NCI-H82 (cell line): ENCODE measurements around the gene TMEM243.

ENCODE experiments used
- DNase-seq: peaks from one replicate; lab custom pipeline; 2025; lab: John Stamatoyannopoulos, UW

TMEM243 gene

DNA sequence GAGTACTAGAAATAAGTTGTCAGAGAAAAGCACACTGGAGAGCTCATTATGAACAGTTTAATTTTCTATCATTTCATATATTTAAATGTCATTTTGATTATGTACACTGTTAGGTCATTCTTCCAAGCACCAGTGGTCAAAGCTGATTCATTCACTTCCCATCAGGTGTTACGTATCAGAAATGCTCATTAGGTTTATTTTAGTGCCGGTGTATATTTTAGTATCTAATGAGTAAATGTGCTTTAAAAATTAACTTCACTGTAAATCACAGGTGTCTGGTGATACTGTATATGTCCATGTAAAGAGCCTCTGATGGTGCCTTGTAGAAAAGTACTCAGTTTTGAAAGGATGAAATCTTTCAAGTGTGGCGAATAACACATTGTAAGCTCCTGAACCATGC is 63.7 kb downstream of the TMEM243 start:
- no peak for DNase-seq

DNA sequence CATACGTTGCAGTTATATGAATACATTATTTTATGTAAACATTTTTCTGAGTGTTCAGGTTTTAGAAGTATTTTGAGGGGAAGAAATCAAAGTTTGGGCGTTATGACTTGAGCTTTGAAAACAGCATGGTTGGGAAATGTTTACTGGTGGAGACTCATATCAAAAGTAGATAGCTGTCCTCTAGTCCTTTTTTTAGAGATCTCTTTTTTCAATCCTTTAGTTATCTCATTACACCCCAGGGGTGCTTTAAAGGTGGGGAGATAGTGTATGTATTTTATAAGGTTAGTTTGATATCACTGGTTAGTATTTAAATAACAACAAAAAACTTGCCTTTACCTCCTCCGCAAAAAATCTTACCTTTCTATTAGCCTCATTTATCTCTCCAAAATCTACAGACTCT is 65.0 kb downstream of the TMEM243 start:
- DNase-seq, result no peak

DNA sequence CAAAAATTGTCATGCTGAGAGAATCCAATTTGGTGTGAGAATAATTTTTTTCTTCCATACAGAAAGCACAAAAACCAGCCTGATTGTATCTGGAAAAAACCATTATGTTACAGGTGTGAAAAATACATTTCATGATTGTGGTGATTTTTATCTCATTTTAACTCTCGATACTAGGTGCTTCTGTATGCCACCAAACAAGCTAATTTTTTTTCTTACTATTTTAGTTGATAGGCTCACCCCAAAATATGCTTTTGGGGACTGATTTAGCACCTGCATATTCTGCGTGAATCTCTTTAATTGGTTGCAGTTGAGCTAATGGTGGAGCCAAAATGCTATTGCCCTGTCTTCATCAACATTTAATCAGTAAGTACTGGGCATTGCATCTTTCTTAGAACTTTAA is 65.4 kb downstream of the TMEM243 start:
- no peak for DNase-seq

DNA sequence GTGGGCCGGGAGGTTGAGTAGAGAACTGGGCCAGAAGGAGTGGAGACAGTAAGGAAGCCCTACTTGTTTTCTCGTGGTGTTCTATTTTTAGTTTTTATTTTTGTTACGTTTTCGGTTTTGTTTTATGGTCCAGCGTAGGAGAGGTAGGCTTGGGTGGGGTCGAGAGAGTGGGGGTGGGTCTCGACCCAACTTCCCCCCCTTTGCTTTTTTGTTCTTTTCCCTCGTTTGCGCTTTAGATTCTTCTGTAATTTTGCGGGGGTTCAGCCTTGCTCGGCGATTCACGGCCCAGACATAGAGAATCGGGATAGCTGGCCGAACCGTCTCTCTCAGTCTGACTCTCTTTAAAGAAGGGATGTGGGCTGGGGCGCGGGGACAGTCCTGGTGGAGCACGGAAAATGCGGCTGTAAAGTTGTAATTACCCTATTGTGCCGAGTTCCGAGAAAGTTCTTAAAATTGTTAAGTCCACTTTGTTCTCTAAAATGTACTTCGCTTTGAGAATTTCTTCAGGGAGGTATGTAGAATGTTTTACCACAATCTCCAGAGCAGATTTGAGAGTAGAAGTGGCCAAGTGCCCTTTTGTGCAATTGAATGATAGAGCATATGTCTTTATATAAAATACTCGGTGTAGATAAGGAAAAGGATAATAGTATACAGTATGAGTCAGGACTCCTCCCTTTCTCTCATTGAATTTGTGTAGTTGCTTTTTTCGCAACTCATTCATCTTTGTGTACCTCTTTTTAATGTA is 66.5 kb downstream of the TMEM243 start:
- peak; percentile 42 for DNase-seq

DNA sequence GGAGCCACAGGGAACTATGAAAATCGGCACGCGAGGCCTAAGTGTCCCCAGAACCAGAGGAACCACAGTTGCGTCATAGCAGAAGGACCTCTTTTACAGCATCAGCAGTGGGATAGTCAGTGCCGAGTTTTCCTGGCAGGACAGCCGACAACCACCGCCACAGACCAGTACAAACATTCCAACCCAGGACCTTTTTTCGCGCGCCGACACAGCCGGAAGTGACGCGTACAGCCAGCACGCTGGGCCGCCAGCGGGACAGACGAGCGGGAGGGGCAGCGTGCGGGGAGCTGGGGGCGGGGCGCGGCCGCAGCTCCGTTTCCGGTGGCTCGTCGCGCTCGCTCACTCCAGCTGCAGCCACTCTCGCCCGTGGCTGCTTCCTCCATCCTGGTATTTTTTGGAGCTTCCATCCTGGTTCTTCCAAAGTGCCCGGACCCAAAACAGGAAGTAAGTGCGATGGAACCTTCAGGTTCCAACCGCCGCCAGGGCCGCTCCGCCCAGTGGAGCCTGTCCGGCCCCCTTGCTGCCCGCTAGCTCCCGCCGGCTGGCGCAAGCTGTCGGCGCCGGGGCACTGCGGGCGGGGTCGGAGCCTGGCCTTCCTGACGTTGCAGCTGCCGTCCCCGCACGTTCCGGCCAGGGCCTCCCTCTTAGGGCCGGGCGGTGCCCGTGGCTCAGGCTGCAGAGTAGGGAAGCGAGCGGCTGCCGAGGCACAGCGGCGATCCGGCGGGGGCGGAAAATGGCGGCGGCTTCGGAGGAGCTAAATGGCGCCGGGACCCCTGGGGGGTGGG is 67.2 kb downstream of the TMEM243 start, which contains the start of gene DMTF1:
DMTF1 (plus strand) TSS at position 342 of the 785 bp plus-strand sequence. CDS start 12,489 bp downstream, outside the sequence.
- DNase-seq, result peak; percentile 94

DNA sequence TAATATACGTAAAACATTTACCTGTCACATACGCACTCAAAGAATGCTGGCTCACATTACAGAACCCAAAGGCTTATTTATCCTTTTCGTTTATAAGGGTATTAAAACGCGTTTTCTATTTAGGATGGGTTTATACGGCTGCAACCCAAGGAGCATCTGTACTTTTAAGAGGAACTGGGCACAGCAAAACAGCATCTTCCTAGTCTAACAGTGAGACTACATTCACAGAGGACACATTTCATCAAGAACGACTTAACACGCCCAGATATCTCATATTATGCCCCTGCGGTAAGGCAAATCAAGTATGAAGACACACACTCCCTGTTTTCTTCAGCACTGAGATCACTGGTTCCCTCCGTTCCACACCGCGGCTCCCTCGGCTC is 67.8 kb downstream of the TMEM243 start:
- no peak for DNase-seq

DNA sequence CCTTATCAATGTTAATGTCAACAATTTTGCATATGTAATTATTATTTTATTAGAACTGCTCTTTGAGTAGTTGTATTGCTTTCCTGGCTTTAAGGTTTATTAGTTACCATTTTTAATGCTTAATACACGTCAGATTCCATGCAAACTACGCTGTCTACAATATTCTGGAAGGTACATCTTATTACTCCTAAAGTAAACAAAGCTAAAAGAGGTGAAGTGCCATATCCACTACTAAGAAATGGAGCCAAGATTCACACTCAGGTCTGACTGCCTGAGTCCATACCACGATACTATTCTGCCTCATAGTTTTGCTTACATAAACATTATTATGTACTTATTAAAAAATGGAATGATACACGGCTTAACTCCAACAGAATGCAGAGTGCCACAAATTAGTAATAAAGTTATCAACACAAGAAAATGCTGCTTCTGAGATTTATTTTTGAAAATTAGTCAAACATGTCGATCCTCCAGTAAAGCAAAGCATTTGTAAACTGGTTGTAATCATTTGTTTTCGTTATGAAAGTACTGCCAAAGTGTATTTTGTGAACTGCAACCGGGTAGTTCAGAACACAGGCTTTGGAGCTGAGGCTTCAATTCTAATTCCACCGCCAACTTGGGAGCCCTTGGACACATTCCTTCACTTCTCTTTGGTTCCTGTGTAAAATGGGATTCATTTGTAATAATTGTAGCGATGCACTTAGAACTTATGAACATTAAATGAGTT is 68.4 kb downstream of the TMEM243 start:
- no peak for DNase-seq

DNA sequence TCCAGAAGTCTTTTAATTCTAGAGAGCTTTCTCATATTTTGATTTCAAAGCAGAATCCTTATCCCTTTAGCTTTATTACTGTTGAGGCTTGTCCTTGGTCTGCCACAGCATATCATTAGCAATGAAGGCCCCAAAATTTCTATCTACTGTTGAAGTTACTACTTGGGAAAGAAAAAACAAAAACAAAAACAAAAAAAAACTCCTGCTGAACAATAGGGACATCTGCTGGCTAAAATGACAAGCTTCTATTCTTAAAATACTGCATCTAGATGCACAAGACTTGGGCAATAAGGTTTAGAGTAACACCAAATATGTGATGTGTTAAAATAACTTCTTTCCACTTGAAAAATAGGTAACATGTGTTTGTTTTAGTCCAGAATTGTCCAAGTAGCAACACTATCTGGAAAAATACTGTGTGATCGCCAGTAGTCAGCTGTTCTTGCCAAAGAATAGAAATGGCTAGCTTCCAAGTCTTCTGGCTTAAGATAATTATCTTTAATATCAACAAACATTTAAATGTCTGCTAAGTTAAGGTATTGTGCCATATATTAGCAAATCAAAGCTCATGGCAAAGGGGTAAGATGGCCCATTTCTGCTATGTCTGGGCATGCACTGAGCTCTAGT is 71.1 kb downstream of the TMEM243 start:
- peak; percentile 45 for DNase-seq

DNA sequence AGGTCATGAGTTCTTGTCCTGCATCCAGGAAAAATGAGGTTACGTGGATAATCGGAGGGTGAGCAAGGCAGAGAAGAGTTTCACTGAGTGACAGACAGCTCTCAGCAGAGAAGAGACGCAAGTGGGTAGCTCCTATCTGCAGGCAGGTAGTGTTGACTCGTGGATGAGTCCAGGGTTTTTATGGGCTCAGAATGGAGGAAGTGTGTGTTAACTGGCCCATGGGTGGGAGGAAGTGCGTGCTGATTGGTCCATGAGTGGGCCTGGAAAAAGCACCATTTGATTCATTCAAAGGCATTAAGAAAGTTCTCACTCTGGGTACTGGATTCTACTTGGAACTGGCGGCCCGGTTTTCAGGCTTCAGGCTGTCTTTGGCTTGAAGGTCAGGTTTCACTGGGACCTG is 72.0 kb downstream of the TMEM243 start:
- no peak for DNase-seq

DNA sequence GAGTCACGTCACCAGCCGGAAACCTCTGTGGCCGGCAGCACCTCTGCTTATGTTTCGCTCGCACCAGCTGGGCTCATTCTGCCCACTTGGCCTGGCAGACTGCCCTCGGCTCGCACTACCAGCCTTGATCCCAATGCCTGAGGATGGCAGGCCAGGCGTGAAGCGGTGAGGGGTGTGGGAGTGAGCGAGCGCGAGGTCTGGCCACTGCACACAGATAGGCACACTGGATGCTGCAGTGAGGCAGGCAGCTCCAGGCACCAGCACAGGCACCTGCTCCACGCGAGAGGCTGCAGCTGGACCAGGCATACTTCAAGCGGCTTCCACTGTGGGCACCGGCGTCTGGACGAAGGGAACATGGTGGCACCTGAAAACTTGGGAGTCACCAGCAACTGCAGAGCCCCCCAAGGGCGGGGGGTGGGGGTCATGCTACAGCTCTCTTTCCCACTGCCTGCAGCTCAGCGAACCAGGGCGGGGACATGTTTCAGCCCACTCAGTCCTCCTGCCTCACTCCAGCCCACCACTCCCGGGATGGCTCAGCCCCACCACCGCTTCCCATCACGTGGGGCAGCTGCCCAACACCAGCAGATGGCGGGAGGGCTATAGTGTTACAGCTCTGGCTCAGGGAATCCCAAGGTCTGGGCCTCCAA is 72.7 kb downstream of the TMEM243 start:
- DNase-seq, result peak; percentile 23
